Omental fat pad (tissue), 4 donors: ENCODE results near the gene KRT17. TPM values are rescaled to one million over a fixed set of nuclear protein-coding genes. Genes with fewer than 3 reads are reported as not detected.
"Not testable (repeated sequence)": the region's sequence is repeated elsewhere in the genome, so short reads cannot be mapped to it uniquely, and the experiment has no call there.

Experiments used
- ATAC-seq: fragments of 150-250 bp; one replicate; pipeline ENCODE4 v1.9.1; 2016; ENCODE audit warnings: mild to moderate bottlenecking, moderate library complexity; ENCODE audit not compliant: low FRiP score
- DNase-seq: peaks from one replicate; pipeline ENCODE4 v3.0.0-alpha.2; 2019; ENCODE audit warnings: low spot score
- CTCF ChIP-seq, 3 donors: fragments of 450-650 bp; IDR thresholded peaks; one replicate each; pipeline ENCODE4 v1.5.1; 2016 to 2017; ENCODE audit warnings: antibody characterized with exemption in 3 of 3, mild to moderate bottlenecking in 3 of 3, moderate library complexity in 2 of 3
- total RNA-seq, 4 donors: library from RNA; depleted of rRNA; stranded (reverse); fragments of >200 nt; gene quantifications; one replicate each; pipeline ENCODE4 v1.1.0, GENCODE V29; 2016

Gene KRT17
- total RNA-seq, 4 donors from 2014 or later: 0.56 TPM; not detected in 3

- DNase-seq (no peak), ATAC-seq (no peak)
- no peak for TF ChIP-seq CTCF (IDR thresholded peaks at IDR 0.05)
Measured at GRCh38 chr17:41627316-41628072, 3.1 kb upstream of the KRT17 start.

DNA sequence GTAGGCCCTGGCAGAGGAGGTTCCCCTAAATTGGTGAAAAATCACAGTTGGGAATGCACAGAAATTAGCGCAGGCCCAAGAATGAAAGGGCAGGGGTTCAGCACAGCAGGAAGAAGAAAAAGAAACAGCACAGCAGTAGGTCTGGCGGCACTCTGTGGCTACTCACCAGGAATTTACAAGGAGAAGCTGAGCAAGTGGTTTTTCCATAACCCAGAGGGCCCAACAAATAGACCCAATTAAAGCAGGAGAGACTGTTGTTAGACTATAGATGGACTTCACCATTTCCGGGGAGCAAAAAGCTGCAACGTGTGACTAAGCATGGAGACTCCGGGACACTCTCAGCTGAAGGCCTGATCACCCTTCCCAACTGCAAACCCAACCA, 2.5 kb upstream of the KRT17 start:
- ATAC-seq, DNase-seq: not testable (repeated sequence)

DNA sequence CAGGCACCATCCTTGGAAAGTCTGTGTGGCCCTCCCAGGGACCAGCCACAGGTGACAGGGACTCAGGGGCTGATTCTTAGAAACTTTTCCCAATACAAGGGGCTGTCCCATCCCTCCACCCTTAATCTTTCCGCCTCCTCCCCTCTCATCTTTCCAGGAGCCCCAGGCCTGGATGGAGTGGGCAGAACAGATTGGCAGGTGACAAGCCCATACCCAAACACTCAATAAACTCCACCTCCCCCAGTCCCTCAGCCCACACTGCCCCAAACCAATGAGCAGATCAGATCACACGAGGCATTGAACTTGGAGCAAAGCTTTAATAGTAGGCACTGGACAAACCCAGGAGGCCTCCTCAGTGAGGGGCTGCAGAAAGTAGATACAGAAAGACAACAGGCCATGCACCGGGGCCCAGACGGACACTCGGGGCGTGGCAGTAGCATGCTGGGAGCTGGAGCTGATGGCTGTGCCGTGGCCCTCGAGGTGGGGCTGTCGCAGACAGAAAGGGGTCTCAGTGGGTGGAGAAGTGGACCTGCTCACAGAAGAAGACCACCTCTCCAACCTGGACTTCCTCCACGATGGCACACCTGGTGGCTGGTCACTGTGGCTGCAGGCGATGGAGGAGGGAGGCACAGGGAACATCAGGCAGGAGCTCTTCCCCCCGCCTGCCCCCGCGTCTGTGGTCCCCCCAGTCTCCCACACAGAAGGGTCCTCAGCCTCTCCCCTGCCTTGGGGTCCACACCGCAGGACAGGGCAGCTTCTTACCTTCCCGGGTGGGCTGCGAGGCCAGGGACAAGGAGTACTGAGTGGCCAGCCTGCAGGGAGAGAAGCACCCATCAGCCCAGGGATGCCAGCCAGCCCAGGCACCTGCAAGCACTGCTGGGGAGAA, 1.9 kb upstream of the KRT17 start:
- not testable (repeated sequence) for ATAC-seq, DNase-seq

DNA sequence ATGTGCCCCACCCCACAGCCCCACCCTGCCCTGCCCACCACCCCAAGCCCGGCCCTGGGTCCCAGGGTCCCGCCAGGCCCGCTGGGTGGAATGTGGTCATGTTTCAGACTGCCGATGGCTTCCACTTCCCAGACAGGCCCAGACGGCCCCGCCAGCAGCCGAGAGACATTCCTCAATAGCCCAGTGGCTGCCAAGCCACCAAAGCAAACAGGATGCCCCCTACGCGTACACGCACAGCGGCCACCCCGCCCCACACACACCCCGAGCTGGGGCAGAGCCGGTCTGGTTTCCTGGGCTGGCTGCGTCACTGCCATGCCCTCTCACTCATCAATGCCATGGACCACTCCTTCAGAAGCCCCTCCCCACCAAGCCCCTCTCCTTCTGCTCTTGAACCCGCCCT, 1.2 kb upstream of the KRT17 start:
- no peak for DNase-seq
- ATAC-seq: no peak
- TF ChIP-seq CTCF (IDR thresholded peaks at IDR 0.05): no peak

GRCh38 chr17:41623184-41623861, 1.1 kb downstream of the KRT17 start:
- not testable (repeated sequence) for DNase-seq, ATAC-seq

- not testable (repeated sequence) for ATAC-seq, DNase-seq
Measured at GRCh38 chr17:41622340-41623183, 1.8 kb downstream of the KRT17 start.

DNA sequence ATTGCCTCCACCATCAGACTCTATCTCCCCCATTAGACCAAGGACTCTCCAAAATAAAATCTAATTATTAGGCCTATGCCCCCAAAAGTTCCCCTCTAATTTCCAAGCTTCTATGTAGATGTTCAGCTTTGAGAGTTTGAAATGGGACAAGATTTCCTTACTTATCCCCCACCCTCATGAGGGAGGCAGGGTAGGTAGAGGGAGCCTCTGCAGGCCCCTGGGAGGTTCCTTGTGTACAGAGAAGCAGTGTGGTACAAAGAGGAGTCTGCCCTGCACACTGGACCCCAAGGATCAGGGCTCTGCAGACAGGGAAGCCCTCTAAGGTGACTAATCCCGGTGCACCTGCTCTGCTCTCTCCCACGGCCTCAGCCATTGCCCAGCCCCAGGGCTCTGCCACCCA, 2.5 kb downstream of the KRT17 start:
- DNase-seq (no peak), ATAC-seq (no peak)
- no peak for TF ChIP-seq CTCF (IDR thresholded peaks at IDR 0.05)

GRCh38 chr17:41621435-41621817, 2.9 kb downstream of the KRT17 start:
- not testable (repeated sequence) for ATAC-seq, DNase-seq
